ENCODE results near the gene MALL.

The MALL gene

DNA sequence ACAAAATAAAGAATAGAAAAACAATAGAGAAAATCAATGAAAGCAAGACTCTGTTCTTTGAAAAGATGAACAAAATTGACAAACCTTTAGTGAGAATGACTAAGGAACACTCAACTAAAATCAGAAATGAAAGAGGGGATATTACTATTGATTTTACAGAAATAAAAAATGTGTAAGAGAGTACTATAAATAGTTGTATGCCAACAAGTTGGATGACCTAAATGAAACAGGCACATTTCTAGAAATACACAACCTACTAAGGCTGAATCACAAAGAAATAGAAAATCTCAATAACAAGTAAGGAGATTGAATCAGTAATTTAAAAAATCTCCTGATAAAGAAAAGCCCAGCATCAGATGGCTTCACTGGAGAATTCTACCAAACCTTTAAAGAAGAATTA is 18.4 kb upstream of the MALL start:
- H3K4me3 ChIP-seq (ENCODE audit: low read depth, low read length): no peak overlapping the region
- TF ChIP-seq, protein P1, sequence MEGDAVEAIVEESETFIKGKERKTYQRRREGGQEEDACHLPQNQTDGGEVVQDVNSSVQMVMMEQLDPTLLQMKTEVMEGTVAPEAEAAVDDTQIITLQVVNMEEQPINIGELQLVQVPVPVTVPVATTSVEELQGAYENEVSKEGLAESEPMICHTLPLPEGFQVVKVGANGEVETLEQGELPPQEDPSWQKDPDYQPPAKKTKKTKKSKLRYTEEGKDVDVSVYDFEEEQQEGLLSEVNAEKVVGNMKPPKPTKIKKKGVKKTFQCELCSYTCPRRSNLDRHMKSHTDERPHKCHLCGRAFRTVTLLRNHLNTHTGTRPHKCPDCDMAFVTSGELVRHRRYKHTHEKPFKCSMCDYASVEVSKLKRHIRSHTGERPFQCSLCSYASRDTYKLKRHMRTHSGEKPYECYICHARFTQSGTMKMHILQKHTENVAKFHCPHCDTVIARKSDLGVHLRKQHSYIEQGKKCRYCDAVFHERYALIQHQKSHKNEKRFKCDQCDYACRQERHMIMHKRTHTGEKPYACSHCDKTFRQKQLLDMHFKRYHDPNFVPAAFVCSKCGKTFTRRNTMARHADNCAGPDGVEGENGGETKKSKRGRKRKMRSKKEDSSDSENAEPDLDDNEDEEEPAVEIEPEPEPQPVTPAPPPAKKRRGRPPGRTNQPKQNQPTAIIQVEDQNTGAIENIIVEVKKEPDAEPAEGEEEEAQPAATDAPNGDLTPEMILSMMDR (IDR thresholded peaks at IDR 0.05; ENCODE audit: insufficient read depth, low read length, missing control alignments): no peak
- POLR2A ChIA-PET: no interaction called here
- CTCF ChIA-PET: interaction anchor here (1.7 kb wide), 1 partner anchor 23 kb away, joined by 3 read pairs; no protein-coding TSS in a partner anchor
- no peak for DNase-seq (ENCODE audit: low read depth, low spot score)

DNA sequence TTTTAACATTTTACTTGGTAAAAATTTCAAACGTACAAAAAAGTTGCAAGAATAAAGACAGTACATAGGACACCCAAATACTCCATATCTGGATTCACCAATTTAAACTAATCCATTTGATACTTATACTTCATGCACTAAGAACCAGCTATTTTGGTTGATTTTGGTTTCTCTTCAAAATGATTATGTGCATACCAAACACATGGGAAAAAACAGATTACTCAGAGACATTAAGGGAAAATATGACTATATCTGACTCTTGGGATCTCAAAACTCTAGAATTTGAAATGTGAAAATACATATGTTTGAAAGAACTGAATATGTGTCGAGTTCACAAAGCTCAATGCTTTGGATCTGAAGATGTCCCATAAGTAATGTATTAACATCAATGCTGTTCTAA is 15.5 kb upstream of the MALL start:
- no peak overlapping the region for H3K4me3 ChIP-seq (ENCODE audit: low read depth, low read length)
- ChIA-PET CTCF (interaction anchor here (1.0 kb wide), 1 partner anchor 26 kb away, joined by 3 read pairs; no protein-coding TSS in a partner anchor), POLR2A (no interaction called here)
- no peak for DNase-seq (ENCODE audit: low read depth, low spot score)
- TF ChIP-seq, protein P1 (IDR thresholded peaks at IDR 0.05; ENCODE audit: insufficient read depth, low read length, missing control alignments): no peak

DNA sequence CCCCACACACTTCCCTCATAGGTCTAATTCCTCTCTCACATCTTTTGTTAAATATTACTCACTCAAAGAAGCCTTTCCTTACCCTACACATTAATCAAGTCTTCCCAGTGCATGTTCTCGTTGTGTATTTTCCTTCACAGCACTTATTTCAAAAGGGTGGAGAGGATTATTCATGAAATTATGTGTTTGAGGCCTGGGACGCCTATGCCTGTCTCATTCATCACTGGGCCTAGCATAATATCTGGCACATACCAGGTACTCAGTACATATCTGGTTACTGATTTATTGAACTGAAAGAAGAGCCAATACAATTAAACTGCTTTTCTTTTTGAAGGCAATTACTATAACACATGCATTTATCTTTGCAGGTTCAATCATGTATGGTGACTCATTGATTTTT is 15.1 kb upstream of the MALL start:
- DNase-seq (ENCODE audit: low read depth, low spot score): no peak
- POLR2A ChIA-PET: no interaction called here
- CTCF ChIA-PET: interaction anchor here (1.0 kb wide), 1 partner anchor 27 kb away, joined by 3 read pairs; no protein-coding TSS in a partner anchor
- no peak overlapping the region for H3K4me3 ChIP-seq (ENCODE audit: low read depth, low read length)
- TF ChIP-seq, protein P1 (IDR thresholded peaks at IDR 0.05; ENCODE audit: insufficient read depth, low read length, missing control alignments): no peak

DNA sequence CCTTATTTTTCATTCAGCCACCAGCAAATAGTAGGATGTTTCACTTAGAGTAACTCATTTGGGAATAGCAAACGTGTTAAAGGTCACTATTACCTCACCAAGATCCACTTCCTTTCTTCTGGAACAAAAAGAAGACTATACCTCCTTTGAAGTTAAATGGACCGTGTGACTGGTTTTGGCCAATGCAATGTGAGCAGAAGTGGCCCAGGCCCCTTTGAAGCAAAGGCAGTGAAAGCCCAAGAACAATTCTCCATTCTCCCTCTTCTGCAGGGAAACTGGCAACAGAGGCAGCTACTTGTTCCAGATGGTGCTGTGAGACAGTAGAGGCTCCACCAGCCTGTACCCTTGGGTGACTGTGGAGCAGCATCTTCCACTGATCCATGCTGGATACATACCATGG is 11.3 kb upstream of the MALL start:
- TF ChIP-seq, protein P1 (IDR thresholded peaks at IDR 0.05; ENCODE audit: insufficient read depth, low read length, missing control alignments): no peak
- CTCF ChIA-PET: no interaction called here
- no peak for DNase-seq (ENCODE audit: low read depth, low spot score)
- H3K4me3 ChIP-seq (ENCODE audit: low read depth, low read length): no peak overlapping the region
- POLR2A ChIA-PET: no interaction called here

DNA sequence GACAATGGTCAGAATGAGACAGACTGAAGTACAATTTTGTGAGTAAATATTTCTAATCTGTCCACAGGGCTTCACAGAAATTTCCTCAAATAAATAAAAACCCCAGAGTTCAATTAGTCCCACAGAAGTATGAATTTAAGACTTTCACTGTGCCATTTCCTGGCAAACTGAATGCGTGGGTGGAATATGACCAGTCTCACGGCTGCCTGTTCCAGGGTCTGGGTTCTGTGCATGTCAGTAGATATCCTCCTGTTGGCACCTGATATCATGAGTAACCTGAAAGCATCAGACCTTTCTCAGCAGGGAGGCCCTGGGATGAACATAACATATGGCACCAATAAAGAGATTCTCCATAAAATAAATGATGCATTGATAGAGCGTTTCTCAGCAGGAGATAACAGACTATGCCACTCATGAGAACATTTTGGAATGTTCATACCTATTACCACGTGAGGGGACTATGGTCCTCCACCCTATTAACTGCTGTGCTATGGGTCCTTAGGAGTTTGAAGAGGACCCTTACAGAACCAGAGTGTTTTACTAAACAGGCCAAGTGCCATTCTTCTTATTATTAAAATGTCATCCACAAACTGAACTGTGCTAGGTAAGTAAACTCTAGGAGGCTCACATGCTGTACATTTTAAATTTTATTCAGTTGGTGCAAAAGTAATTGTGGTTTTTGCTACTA is 10.6 kb upstream of the MALL start:
- ChIA-PET POLR2A (interaction anchor here (0.9 kb wide), 1 partner anchor 19 kb away, joined by 3 read pairs; no protein-coding TSS in a partner anchor), CTCF (interaction anchor here (3.1 kb wide), 1 partner anchor 11 kb away, joined by 24 read pairs; the partner anchor contains the start of gene MALL)
- TF ChIP-seq, protein P1 (IDR thresholded peaks at IDR 0.05; ENCODE audit: insufficient read depth, low read length, missing control alignments): no peak
- H3K4me3 ChIP-seq (ENCODE audit: low read depth, low read length): no peak overlapping the region
- DNase-seq (ENCODE audit: low read depth, low spot score): no peak

DNA sequence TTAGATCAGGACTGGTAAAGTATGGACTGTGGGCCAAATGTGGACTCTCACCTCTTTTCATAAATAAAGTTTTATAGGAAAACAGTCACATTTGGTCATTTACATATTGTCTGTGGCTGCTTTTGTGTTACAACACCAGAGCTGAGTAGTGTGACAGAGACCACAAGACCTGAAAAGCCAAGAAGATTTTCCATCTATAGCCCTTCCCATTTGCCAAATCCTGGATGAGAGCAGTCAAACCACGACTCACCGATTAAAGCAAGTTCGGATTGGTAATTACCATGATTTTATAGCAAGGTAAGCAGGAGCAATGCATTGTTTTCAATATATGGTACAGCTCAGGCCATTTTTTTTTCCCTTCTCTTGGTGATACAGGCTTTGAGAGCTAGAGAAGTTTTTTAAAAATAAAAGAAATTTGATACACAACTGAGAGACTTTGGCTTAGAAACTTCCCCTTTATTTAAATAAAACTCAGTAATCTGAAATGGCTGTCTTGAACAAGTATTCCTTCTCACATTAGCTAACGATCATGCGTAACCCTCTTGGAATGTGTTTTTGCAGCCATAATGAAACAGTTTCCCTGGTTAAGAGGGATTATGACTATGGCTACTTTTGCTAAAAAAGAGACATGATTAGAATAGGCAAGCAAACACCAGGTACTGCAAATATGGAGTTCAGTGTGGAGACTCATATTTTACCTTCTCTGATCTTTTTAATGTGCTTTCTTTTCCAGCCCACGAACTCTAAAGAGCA is 9.5 kb upstream of the MALL start:
- DNase-seq (ENCODE audit: low read depth, low spot score): no peak
- POLR2A ChIA-PET: interaction anchor here (0.9 kb wide), 1 partner anchor 18 kb away, joined by 3 read pairs; no protein-coding TSS in a partner anchor
- TF ChIP-seq, protein P1 (IDR thresholded peaks at IDR 0.05; ENCODE audit: insufficient read depth, low read length, missing control alignments): no peak
- no peak overlapping the region for H3K4me3 ChIP-seq (ENCODE audit: low read depth, low read length)
- CTCF ChIA-PET: interaction anchor here (1.0 to 3.1 kb wide), 4 partner anchors 9 to 32 kb away, joined by 3 to 24 read pairs (median 5); partner anchors contain the start of gene MALL
